ENCODE data around the gene SMARCD3.

Gene SMARCD3

DNA sequence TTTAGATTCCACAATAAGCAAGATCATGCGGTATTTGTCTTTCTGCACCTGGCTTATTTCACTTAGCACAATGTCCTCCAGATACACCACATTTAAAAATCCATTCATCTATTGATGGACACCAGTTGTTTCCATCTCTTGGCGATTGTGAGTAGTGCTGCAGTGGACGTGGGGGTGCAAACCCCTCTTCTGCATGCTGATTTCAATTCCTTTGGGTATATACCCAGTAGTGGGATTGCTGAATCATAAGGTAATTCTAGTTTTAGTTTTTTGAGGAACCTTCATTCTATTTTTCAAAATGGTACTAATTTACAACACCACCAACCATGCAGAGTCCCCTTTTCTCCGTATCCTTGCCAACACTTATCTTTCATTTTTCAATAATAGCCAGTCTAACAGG is 59.5 kb downstream of the SMARCD3 start:
- H3K27me3 ChIP-seq (ENCODE audit: control insufficient read depth, insufficient read depth, low read length, poor library complexity, severe bottlenecking): no peaks in the 10 kb centered on the region

More for the DNA sequence above, 59.5 kb downstream of the SMARCD3 start:
- Histone ChIP-seq H3K4me3 (ENCODE audit: insufficient read depth, low read depth, low read length) (no peak overlapping the region), H3K36me3 (ENCODE audit: control insufficient read depth, insufficient read depth, low read length) (no peaks in the 10 kb centered on the region), H3K4me1 (ENCODE audit: control insufficient read depth, insufficient read depth, low read length) (peaks cover 3% of the 10 kb centered on the region), H3K27ac (ENCODE audit: insufficient read depth, low read depth, low read length, poor library complexity, severe bottlenecking) (no peak overlapping the region), H3K9me3 (ENCODE audit: control insufficient read depth, low read length) (no peaks in the 10 kb centered on the region)
- 90 to 95% methylated on average over 4 of the region's 4 CpGs for WGBS, 2 experiments
